OCI-LY7 (cell line): ENCODE results near the gene AGER. TPM values are rescaled to one million over a fixed set of nuclear protein-coding genes. Genes with fewer than 3 reads are reported as not detected.
A peak's percentile ranks its signal among the peaks of the same experiment; 100 is the strongest.

Source experiments
- BruUV-seq: library from RNA; stranded (reverse); fragments of 400-500 nt; replicated peaks from 2 replicates; lab custom pipeline; 2021; lab: Mats Ljungman, UMichigan
- CTCF ChIA-PET: fragments of 300-600 bp; sonication (Branson Sonifier 250); formaldehyde crosslinking; loops from one replicate; lab custom pipeline; 2022; ENCODE audit warnings: antibody characterized with exemption; ENCODE audit not compliant: unreplicated experiment; lab: Charles Lee
- POLR2A ChIA-PET: fragments of 300-600 bp; sonication (Branson Sonifier 250); formaldehyde crosslinking; loops from one replicate; lab custom pipeline; 2022; ENCODE audit warnings: antibody characterized with exemption; lab: Charles Lee
- DNase-seq: peaks from one replicate; pipeline ENCODE4 v3.0.0-alpha.2; 2015; ENCODE audit warnings: low spot score
- H2AFZ ChIP-seq: fragments of 200-600 bp; sonication (generic), shearing (Covaris generic); 2 replicates; pipeline ENCODE4 v1.6.1; 2014; ENCODE audit warnings: mild to moderate bottlenecking, antibody characterized with exemption, low read length, moderate library complexity
- H3K27ac ChIP-seq: fragments of 200-600 bp; sonication (generic); 2 replicates; pipeline ENCODE4 v1.5.1; 2014; ENCODE audit warnings: mixed run types, low read depth, mild to moderate bottlenecking, moderate library complexity, low read length, inconsistent platforms; ENCODE audit not compliant: poor library complexity, severe bottlenecking
- H3K36me3 ChIP-seq: fragments of 200-600 bp; sonication (generic); 2 replicates; pipeline ENCODE4 v1.6.1; 2014; ENCODE audit warnings: mild to moderate bottlenecking, antibody characterized with exemption, low read length, moderate library complexity, mixed read lengths; ENCODE audit not compliant: insufficient read depth
- H3K4me1 ChIP-seq: fragments of 200-600 bp; sonication (generic); 2 replicates; pipeline ENCODE4 v1.5.1; 2014; ENCODE audit warnings: mild to moderate bottlenecking, low read length; ENCODE audit not compliant: insufficient read depth, poor library complexity, severe bottlenecking
- H3K4me2 ChIP-seq: fragments of 200-600 bp; sonication (generic); 2 replicates; pipeline ENCODE4 v1.6.1; 2014; ENCODE audit warnings: mild to moderate bottlenecking, low read length
- H3K4me3 ChIP-seq: fragments of 200-600 bp; sonication (generic); 2 replicates; pipeline ENCODE4 v1.5.1; 2014; ENCODE audit warnings: mild to moderate bottlenecking, low read depth, low read length; ENCODE audit not compliant: poor library complexity, severe bottlenecking
- H3K79me2 ChIP-seq: fragments of 200-600 bp; sonication (generic); 2 replicates; pipeline ENCODE4 v1.6.1; 2016; ENCODE audit warnings: low read depth, mild to moderate bottlenecking, low read length, moderate library complexity, mixed read lengths; ENCODE audit not compliant: insufficient read depth
- H3K9me2 ChIP-seq: fragments of 200-600 bp; sonication (generic); 2 replicates; pipeline ENCODE4 v1.6.1; 2016; ENCODE audit warnings: mild to moderate bottlenecking, low read length, mixed read lengths; ENCODE audit not compliant: insufficient read depth
- H3K9me3 ChIP-seq: fragments of 200-600 bp; sonication (generic); 2 replicates; pipeline ENCODE4 v1.6.1; 2014; ENCODE audit warnings: mild to moderate bottlenecking, mixed run types, low read length, mixed read lengths
- H4K20me1 ChIP-seq: fragments of 200-600 bp; sonication (generic); 2 replicates; pipeline ENCODE4 v1.6.1; 2014; ENCODE audit warnings: mild to moderate bottlenecking, antibody characterized with exemption, low read length, moderate library complexity, mixed read lengths; ENCODE audit not compliant: insufficient read depth
- CTCF ChIP-seq: fragments of 200-600 bp; sonication (generic); conservative IDR thresholded peaks from 2 replicates; pipeline ENCODE4 v1.5.1; 2014; ENCODE audit warnings: mild to moderate bottlenecking, antibody characterized with exemption, low read length, moderate library complexity, mixed read lengths
- EZH2phosphoT487 ChIP-seq: fragments of 200-600 bp; sonication (generic); IDR thresholded peaks from 2 replicates; pipeline ENCODE4 v1.6.1; 2018; ENCODE audit warnings: low read depth, borderline replicate concordance, mild to moderate bottlenecking, mixed run types, antibody characterized with exemption, low read length, moderate library complexity, mixed read lengths
- intact Hi-C: fragments of 100-400 bp; cut with micrococcal nuclease; formaldehyde crosslinking; loops from one replicate; pipeline ENCODE4 v1.10.0; 2022; ENCODE audit not compliant: unreplicated experiment
- total RNA-seq, 2 experiments: library from RNA; depleted of rRNA in 1 of 2; stranded (reverse); fragments of >200 nt in 1 of 2; shearing (Covaris generic) in 1 of 2; gene quantifications; 2 replicates each; pipeline ENCODE4 v1.2.3, GENCODE V29; 2014 to 2022

AGER gene
- total RNA-seq, 2 experiments from 2014 or later = 6.7 to 26.9 TPM

GRCh38 chr6:32192608-32193039 lies 8.6 kb upstream of the AGER start, which contains the start of gene GPSM3:
TSS of gene GPSM3 (minus strand) at chr6:32192643. CDS start at chr6:32192513, 130 bp downstream.
- ChIA-PET CTCF (interaction anchor here (0.6 to 1.2 kb wide), 4 partner anchors 16 to 662 kb away, joined by 3 to 6 read pairs (median 3); partner anchors contain the start of gene FKBPL), POLR2A (interaction anchor here (0.7 to 1.6 kb wide), 8 partner anchors 11 to 539 kb away, joined by 3 to 5 read pairs (median 4); partner anchors contain the start of genes AGPAT1, ATF6B and CSNK2B)
- Histone ChIP-seq H4K20me1 (no peaks in the 10 kb centered on the region), H2AFZ (peak within 1 kb of the TSS; percentile 3; the same call in 1 of the 2 replicates), H3K36me3 (peaks cover 11% of the 10 kb centered on the region), H3K4me1 (peaks cover 66% of the 10 kb centered on the region), H3K9me2 (no peaks in the 10 kb centered on the region), H3K79me2 (peaks cover 31% of the 10 kb centered on the region; the same call in 1 of the 2 replicates), H3K4me3 (peak within 1 kb of the TSS; percentile 92), H3K9me3 (no peaks in the 10 kb centered on the region), H3K4me2 (peak within 1 kb of the TSS; percentile 86), H3K27ac (peak within 1 kb of the TSS; percentile 79)
- no TSS peak for BruUV-seq
- intact Hi-C loops = no loop called here
- TF ChIP-seq CTCF = no peak
- DNase-seq = peak; percentile 71

GRCh38 chr6:32191696-32192607 lies 7.9 kb upstream of the AGER start:
- TF ChIP-seq CTCF (no peak), EZH2phosphoT487 (no peak)
- Histone ChIP-seq H3K4me3 (peak overlapping the region; percentile 92), H3K4me2 (peak overlapping the region; percentile 86), H3K79me2 (peaks cover 31% of the 10 kb centered on the region; the same call in 1 of the 2 replicates), H2AFZ (no peak overlapping the region), H3K9me3 (no peaks in the 10 kb centered on the region), H4K20me1 (no peaks in the 10 kb centered on the region), H3K27ac (peak overlapping the region; percentile 79), H3K36me3 (peaks cover 18% of the 10 kb centered on the region), H3K4me1 (peaks cover 66% of the 10 kb centered on the region), H3K9me2 (no peaks in the 10 kb centered on the region)
- ChIA-PET POLR2A (interaction anchor here (0.7 to 3.3 kb wide), 8 partner anchors 11 to 539 kb away, joined by 3 to 16 read pairs (median 4); partner anchors contain the start of genes AGPAT1 and ATF6B), CTCF (interaction anchor here (0.8 to 1.2 kb wide), 2 partner anchors 15 to 61 kb away, joined by 3 to 6 read pairs; partner anchors contain the start of gene FKBPL)
- no TSS peak for BruUV-seq
- no peak for DNase-seq
- intact Hi-C loops = no loop called here
